Esophagus muscularis mucosa (tissue), 4 donors: Measurements from ENCODE around the gene VMO1. TPM values are rescaled to one million over a fixed set of nuclear protein-coding genes. Genes with fewer than 3 reads are reported as not detected.
A peak's percentile ranks its signal among the peaks of the same experiment; 100 is the strongest.
"Not testable (repeated sequence)": the region's sequence is repeated elsewhere in the genome, so short reads cannot be mapped to it uniquely, and the experiment has no call there.

Experiments
- DNase-seq: peaks from one replicate; pipeline ENCODE4 v3.0.0-alpha.2; 2017; ENCODE audit errors: extremely low spot score
- H3K27ac ChIP-seq, 4 donors: fragments of 200-600 bp; sonication (generic); replicated peaks in 1 of 4; 1 replicate in 3 of 4; 2 replicates in 1 of 4; pipeline ENCODE4 v1.5.1; 2016 to 2019; ENCODE audit warnings: mild to moderate bottlenecking in 1 of 4
- H3K27me3 ChIP-seq, 4 donors: fragments of 200-600 bp; sonication (generic); one replicate each; pipeline versions ENCODE4 v1.5.1 to v1.6.0; 2016 to 2019
- H3K36me3 ChIP-seq, 4 donors: fragments of 200-600 bp; sonication (generic); one replicate each; pipeline ENCODE4 v1.5.1; 2016 to 2019
- H3K4me1 ChIP-seq, 4 donors: fragments of 200-600 bp; sonication (generic); one replicate each; pipeline ENCODE4 v1.5.1; 2016 to 2019
- H3K4me3 ChIP-seq, 4 donors: fragments of 200-600 bp; sonication (generic); 1 replicate in 2 of 4; 2 replicates in 2 of 4; pipeline ENCODE4 v1.5.1; 2016 to 2019; ENCODE audit warnings: mild to moderate bottlenecking in 4 of 4, moderate library complexity in 1 of 4
- H3K9me3 ChIP-seq, 4 donors: fragments of 200-600 bp; sonication (generic); 1 replicate in 3 of 4; 2 replicates in 1 of 4; pipeline ENCODE4 v1.5.1; 2016 to 2019
- EP300 ChIP-seq: sonication (generic); formaldehyde crosslinking; IDR thresholded peaks from one replicate; pipeline ENCODE4 v1.6.1; 2017; ENCODE audit warnings: antibody characterized with exemption
- POLR2A ChIP-seq: fragments of 450-650 bp; IDR thresholded peaks from one replicate; pipeline ENCODE4 v1.6.1; 2017; ENCODE audit warnings: antibody characterized with exemption, moderate library complexity, mild to moderate bottlenecking, low read depth
- POLR2AphosphoS5 ChIP-seq, 2 donors: sonication (generic); formaldehyde crosslinking; IDR thresholded peaks; one replicate each; pipeline ENCODE4 v1.6.1; 2017; ENCODE audit warnings: antibody characterized with exemption in 2 of 2
- WGBS: methylation state at CpG from one replicate; pipeline ENCODE4 v1.1.5; 2018; 5-methylcytosine and 5-hydroxymethylcytosine counted together
- intact Hi-C: fragments of 100-400 bp; cut with DNase I; formaldehyde crosslinking; loops from one replicate; pipeline ENCODE4 v1.15.1; 2023
- total RNA-seq, 4 donors: library from RNA; depleted of rRNA; stranded (reverse); fragments of >200 nt; gene quantifications; one replicate each; pipeline versions ENCODE4 v1.1.0 to v1.2.1, GENCODE V29; 2016
- TF ChIP-seq, protein P1 (sequence below), 3 experiments: fragments of 200-600 bp in 2 of 3; fragments of 450-650 bp in 1 of 3; sonication (generic) in 2 of 3; IDR thresholded peaks; one replicate each; pipeline ENCODE4 v1.5.1; 2017 to 2019; ENCODE audit warnings: antibody characterized with exemption in 3 of 3, mild to moderate bottlenecking in 2 of 3, moderate library complexity in 1 of 3

Gene VMO1, protein sequence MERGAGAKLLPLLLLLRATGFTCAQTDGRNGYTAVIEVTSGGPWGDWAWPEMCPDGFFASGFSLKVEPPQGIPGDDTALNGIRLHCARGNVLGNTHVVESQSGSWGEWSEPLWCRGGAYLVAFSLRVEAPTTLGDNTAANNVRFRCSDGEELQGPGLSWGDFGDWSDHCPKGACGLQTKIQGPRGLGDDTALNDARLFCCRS
- 1 to 10 TPM in 3 of 4 donors, under 1 TPM in 1; 0.86 to 3.3 (median 2.6) TPM for total RNA-seq

DNA sequence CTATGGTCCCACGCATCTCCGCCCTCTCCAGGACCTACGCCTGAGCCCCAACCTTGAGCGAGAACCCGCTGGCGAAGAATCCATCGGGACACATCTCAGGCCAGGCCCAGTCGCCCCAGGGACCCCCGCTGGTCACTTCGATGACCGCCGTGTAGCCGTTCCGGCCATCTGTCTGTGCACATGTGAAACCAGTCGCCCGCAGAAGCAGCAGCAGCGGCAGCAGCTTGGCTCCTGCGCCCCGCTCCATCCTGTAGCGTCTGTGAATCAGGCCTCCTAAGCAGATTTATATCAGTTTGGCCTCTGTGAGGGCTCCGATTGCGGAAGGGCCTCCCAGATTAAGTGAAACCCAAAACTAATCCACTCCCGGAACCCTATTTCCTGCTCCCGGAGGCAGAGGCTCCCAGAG, at the start of gene VMO1:
Gene VMO1, minus strand, starts transcription at position 259 of the 406 bp plus-strand sequence. Its CDS starts 12 bp downstream, at position 247.
- no peaks in the 10 kb centered on the region for H3K36me3 ChIP-seq
- no peaks in the 10 kb centered on the region for H3K9me3 ChIP-seq
- no peak for DNase-seq
- H3K27me3 ChIP-seq, result peaks cover 0 to 47% (median 9%) of the 10 kb centered on the region in 4 donors
- peak within 1 kb of the TSS in 1 of 4 donors; percentile 16 for H3K27ac ChIP-seq
- intact Hi-C loops, result loop anchor here (2.0 kb wide), 1 partner anchor 103 kb away; no protein-coding TSS in a partner anchor
- H3K4me1 ChIP-seq, result peaks cover 36 to 50% (median 49%) of the 10 kb centered on the region in 4 donors
- TF ChIP-seq POLR2A (no peak), EP300 (no peak), POLR2AphosphoS5 (IDR thresholded peaks at IDR 0.05) (no peak)
- TF ChIP-seq, protein P1, sequence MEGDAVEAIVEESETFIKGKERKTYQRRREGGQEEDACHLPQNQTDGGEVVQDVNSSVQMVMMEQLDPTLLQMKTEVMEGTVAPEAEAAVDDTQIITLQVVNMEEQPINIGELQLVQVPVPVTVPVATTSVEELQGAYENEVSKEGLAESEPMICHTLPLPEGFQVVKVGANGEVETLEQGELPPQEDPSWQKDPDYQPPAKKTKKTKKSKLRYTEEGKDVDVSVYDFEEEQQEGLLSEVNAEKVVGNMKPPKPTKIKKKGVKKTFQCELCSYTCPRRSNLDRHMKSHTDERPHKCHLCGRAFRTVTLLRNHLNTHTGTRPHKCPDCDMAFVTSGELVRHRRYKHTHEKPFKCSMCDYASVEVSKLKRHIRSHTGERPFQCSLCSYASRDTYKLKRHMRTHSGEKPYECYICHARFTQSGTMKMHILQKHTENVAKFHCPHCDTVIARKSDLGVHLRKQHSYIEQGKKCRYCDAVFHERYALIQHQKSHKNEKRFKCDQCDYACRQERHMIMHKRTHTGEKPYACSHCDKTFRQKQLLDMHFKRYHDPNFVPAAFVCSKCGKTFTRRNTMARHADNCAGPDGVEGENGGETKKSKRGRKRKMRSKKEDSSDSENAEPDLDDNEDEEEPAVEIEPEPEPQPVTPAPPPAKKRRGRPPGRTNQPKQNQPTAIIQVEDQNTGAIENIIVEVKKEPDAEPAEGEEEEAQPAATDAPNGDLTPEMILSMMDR (IDR thresholded peaks at IDR 0.05), result no peak
- WGBS, result 0% methylated on average over 4 of the region's 24 CpGs
- peak within 1 kb of the TSS; percentile 31 to 50 (median 42) for H3K4me3 ChIP-seq

DNA sequence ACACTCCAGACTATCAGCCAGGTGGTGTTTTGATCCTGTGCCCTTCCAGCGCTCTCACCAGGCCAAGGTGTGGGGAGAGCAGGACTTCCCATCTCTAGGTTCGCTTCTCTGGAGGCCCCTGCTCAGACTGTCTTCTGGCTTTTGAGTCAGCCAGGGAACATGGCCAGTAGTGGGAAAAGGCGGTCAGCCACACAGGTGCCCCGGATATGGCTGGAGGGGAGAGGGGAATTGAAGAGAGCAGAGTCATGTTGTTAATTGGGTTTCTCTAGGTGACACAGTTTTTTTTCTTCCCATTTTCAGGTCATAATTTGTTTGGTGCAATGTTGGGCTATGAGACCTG, 48.5 kb upstream of the VMO1 start:
- 71% methylated on average over 2 of the region's 4 CpGs for WGBS
- H3K27me3 ChIP-seq, result no peaks in the 10 kb centered on the region
- H3K36me3 ChIP-seq, result peaks cover 0 to 11% (median 0%) of the 10 kb centered on the region in 4 donors
- TF ChIP-seq, protein P1 (IDR thresholded peaks at IDR 0.05), result no peak
- no peak for TF ChIP-seq EP300
- TF ChIP-seq POLR2AphosphoS5 (IDR thresholded peaks at IDR 0.05), result no peak
- no peak for TF ChIP-seq POLR2A
- H3K4me1 ChIP-seq, result peaks cover 40 to 55% (median 48%) of the 10 kb centered on the region in 4 donors
- DNase-seq, result no peak
- peak overlapping the region; percentile 89 to 97 (median 92) for H3K27ac ChIP-seq
- peak overlapping the region; percentile 72 to 99 (median 89) for H3K4me3 ChIP-seq
- no peaks in the 10 kb centered on the region for H3K9me3 ChIP-seq
- intact Hi-C loops, result loop anchor here (10.0 kb wide), 1 partner anchor 50 kb away; no protein-coding TSS in a partner anchor

DNA sequence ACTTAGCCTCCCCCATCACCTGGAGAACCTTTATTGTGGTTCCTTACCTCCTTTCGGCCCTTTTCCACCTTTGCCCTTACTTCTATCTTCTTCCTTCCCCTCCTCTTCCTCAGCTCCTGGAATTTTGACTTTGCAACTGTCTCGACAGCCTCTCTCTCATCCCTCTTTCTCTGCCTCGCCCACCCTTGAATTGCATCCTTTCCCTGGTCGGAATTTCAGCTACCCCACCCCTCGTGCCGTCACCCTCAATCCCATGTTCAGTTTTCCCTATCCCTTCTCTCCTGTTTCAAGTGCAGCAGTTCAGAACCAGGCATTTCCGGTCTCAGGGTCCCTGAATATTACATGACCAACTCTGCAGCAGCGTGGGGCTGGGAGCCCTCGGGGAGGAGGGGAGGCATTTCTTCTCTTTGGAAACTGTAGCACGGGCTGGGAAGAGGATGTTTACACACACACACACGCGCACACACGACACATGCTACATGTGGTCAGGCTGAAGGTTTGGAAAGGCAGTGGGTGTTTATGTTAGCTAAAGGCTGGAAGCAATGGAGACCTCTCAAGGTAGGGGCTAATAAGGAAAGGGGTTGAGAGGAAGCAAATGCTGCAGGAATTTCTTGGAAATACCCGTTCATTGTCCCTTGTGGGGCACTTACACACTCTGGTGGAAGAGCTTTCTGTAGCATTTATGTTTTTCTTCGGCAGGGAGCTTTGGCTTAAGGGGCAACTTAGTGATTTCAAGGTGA, 47.9 kb upstream of the VMO1 start:
- Histone ChIP-seq H3K9me3 (no peaks in the 10 kb centered on the region), H3K27me3 (no peaks in the 10 kb centered on the region), H3K4me3 (peak overlapping the region; percentile 72 to 99 (median 89)), H3K36me3 (peaks cover 0 to 11% (median 0%) of the 10 kb centered on the region in 4 donors), H3K27ac (peak overlapping the region; percentile 89 to 97 (median 92)), H3K4me1 (peaks cover 40 to 55% (median 48%) of the 10 kb centered on the region in 4 donors)
- no peak for DNase-seq
- intact Hi-C loops, result loop anchor here (10.0 kb wide), 1 partner anchor 51 kb away; no protein-coding TSS in a partner anchor
- TF ChIP-seq POLR2AphosphoS5 (IDR thresholded peaks at IDR 0.05), result peak in 1 of 2 donors; percentile 4
- TF ChIP-seq EP300, result no peak
- WGBS, result 6% methylated on average over 15 of the region's 15 CpGs

DNA sequence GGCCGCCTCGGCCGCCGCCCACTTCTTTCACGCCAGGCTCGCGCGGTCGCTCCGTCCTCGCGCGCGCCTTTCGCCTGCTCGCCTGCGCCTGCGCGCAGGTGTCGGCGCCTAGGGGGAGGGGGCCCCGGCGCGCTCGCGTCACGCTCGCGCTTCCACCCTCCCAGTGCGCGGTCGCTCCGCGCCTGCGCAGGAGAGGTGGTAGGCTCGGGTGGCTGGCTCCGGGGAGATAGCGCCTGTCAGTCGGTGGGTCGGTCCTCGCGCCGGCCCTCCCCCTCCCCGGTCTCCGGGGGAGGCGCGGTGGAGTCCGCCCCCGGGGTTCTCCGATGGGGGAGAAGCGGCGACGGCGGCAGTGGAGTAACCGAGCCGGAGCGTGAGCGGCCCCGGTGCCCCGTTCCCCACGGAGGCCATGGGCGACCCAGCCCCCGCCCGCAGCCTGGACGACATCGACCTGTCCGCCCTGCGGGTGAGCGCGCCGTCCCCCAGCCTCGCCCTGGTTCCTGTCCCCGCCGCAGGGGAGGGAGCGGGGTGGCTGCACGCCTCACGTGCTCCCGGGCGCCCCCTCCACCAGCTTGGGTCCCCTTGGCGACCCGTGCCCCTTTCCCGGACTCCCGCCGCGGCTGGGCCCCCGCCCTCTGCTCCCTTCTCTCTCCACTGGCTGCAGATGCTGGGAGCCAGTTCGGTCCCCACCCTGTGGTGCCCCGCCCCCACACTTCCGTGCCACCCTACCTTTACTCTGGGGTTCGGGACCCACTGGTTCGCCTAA, 47.2 kb upstream of the VMO1 start, which contains the start of gene MINK1:
Gene MINK1, plus strand, starts transcription at position 163 of the 763 bp plus-strand sequence. Its CDS starts 244 bp downstream, at position 407.
- intact Hi-C loops, result loop anchor here (10.0 kb wide), 1 partner anchor 51 kb away; no protein-coding TSS in a partner anchor

DNA sequence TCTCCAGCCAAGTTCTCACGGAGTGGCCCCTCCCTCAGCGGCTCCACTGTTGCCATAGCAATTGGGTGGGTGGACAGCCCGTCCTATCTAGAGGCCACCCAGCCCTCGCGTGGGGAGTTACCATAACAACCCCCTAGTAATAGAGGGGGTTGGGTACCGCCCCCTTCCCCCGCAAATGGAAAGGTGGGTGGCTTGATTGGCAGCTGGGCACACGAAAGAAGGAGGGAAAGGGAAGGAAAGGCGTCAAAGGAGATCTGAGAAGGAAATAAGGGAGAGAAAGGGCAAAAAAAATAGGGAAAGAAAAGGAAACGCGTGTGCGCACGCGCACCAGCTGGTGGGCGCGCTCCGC, 46.6 kb upstream of the VMO1 start:
- intact Hi-C loops, result loop anchor here (10.0 kb wide), 1 partner anchor 52 kb away; no protein-coding TSS in a partner anchor
- 0% methylated on average over 12 of the region's 17 CpGs for WGBS
- Histone ChIP-seq H3K4me3 (peak overlapping the region; percentile 72 to 99 (median 89)), H3K27ac (peak overlapping the region; percentile 89 to 97 (median 92)), H3K4me1 (peaks cover 29 to 43% (median 38%) of the 10 kb centered on the region in 4 donors)
- not testable (repeated sequence) for H3K36me3 ChIP-seq, H3K27me3 ChIP-seq, DNase-seq, H3K9me3 ChIP-seq

More for the DNA sequence above, 47.2 kb upstream of the VMO1 start, which contains the start of gene MINK1:
- TF ChIP-seq EP300 (no peak), POLR2A (peak; percentile 53), POLR2AphosphoS5 (IDR thresholded peaks at IDR 0.05) (peak; percentile 82 to 92)
- TF ChIP-seq, protein P1 (IDR thresholded peaks at IDR 0.05), result peak in 1 of 3 experiments; percentile 15
- peaks cover 35 to 49% (median 43%) of the 10 kb centered on the region in 4 donors for H3K4me1 ChIP-seq
- peak; percentile 94 for DNase-seq
- peaks cover 0 to 8% (median 0%) of the 10 kb centered on the region in 4 donors for H3K36me3 ChIP-seq
- 1% methylated on average over 26 of the region's 91 CpGs for WGBS
- peak within 1 kb of the TSS; percentile 89 to 97 (median 92) for H3K27ac ChIP-seq
- H3K4me3 ChIP-seq, result peak within 1 kb of the TSS; percentile 72 to 99 (median 89)
- no peaks in the 10 kb centered on the region for H3K27me3 ChIP-seq
- no peaks in the 10 kb centered on the region for H3K9me3 ChIP-seq
